SU-DHL-6 (cell line): ENCODE results near the gene SGCG.

Source experiments
- CTCF ChIP-seq: fragments of 200-600 bp; sonication (generic); IDR thresholded peaks from one replicate; pipeline ENCODE4 v1.5.1; 2017; ENCODE audit warnings: antibody characterized with exemption, mild to moderate bottlenecking, low read length, moderate library complexity; ENCODE audit not compliant: insufficient read depth, poor library complexity, severe bottlenecking
- EZH2phosphoT487 ChIP-seq: fragments of 200-600 bp; sonication (generic), shearing (Covaris generic); conservative IDR thresholded peaks from 2 replicates; pipeline ENCODE4 v1.6.1; 2018; ENCODE audit warnings: mild to moderate bottlenecking, antibody characterized with exemption, low read length, moderate library complexity, mixed read lengths

- TF ChIP-seq CTCF (no peak), EZH2phosphoT487 (no peak)
Measured at GRCh38 chr13:23159760-23160637, 20.8 kb upstream of the SGCG start.
